ENCODE results near the gene IER3. TPM values are rescaled to one million over a fixed set of nuclear protein-coding genes. Genes with fewer than 3 reads are reported as not detected.

The IER3 gene
- total and polyA plus RNA-seq, 10 donors: 19.8 to 62.2 (median 36.0) TPM

DNA sequence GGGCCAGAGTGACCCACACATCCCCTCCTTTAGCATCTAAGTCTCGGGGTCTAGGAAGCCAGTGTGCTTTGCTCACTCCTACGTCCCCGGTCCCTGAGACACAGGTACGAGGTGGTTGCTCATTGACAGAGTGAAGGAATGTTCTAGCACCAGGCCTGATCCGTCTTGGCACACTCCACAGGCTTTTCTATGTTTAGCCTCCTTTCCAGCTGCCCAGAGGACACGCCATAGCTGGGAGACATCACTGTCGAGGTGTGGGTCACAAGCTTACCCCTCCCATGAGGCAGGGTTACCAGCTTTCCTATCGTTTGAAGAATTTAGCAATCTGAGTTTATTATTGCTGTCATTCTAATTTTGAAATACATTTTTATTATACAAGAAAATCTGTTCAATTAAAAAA lies 30.4 kb upstream of the IER3 start:
- peaks cover 3 to 45% (median 16%) of the 10 kb centered on the region in 6 donors for H3K4me1 ChIP-seq
- intact Hi-C loops (cut with DNase I; ENCODE audit: low total_unique reads): no loop called here
- no peak overlapping the region for H3K4me3 ChIP-seq
- H3K9me3 ChIP-seq: no peaks in the 10 kb centered on the region
- WGBS, 5 donors: 81 to 92% (median 86%) methylated on average over 8 of the region's 8 CpGs
- H3K27ac ChIP-seq: no peak overlapping the region
- TF ChIP-seq POLR2A (IDR thresholded peaks at IDR 0.05) (no peak), POLR2AphosphoS5 (IDR thresholded peaks at IDR 0.05) (no peak)
- TF ChIP-seq, protein P1, sequence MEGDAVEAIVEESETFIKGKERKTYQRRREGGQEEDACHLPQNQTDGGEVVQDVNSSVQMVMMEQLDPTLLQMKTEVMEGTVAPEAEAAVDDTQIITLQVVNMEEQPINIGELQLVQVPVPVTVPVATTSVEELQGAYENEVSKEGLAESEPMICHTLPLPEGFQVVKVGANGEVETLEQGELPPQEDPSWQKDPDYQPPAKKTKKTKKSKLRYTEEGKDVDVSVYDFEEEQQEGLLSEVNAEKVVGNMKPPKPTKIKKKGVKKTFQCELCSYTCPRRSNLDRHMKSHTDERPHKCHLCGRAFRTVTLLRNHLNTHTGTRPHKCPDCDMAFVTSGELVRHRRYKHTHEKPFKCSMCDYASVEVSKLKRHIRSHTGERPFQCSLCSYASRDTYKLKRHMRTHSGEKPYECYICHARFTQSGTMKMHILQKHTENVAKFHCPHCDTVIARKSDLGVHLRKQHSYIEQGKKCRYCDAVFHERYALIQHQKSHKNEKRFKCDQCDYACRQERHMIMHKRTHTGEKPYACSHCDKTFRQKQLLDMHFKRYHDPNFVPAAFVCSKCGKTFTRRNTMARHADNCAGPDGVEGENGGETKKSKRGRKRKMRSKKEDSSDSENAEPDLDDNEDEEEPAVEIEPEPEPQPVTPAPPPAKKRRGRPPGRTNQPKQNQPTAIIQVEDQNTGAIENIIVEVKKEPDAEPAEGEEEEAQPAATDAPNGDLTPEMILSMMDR (IDR thresholded peaks at IDR 0.05 in 8 of 11, conservative IDR thresholded peaks at IDR 0.05 in 3 of 11): no peak
- no peak for DNase-seq
- H3K36me3 ChIP-seq: no peaks in the 10 kb centered on the region
- H3K27me3 ChIP-seq (replicated peaks in 1 of 7): no peaks in the 10 kb centered on the region

DNA sequence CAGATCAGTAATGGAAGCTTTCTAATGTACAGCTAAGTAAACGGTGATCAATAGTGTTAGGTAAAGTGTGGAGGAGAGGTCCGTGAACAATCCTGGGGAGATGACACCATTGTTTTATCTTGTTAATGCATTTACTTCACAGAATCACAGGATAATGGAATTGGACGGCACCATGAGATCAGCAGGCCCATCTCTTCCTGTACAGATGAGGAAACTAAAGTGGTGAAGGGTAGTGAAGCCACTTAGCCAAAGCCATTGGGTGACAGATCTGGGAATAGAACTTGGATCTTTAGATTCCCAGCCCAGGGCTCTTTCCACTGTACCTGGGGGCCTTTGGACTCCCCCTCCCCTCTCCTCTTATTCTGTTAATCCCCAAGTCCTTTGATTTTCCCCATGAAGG lies 26.2 kb upstream of the IER3 start:
- no peak overlapping the region for H3K27ac ChIP-seq
- WGBS, 5 donors: 72 to 95% (median 84%) methylated on average over 3 of the region's 3 CpGs
- H3K9me3 ChIP-seq: no peaks in the 10 kb centered on the region
- no peaks in the 10 kb centered on the region for H3K36me3 ChIP-seq
- H3K27me3 ChIP-seq (replicated peaks in 1 of 7): no peaks in the 10 kb centered on the region
- intact Hi-C loops (cut with DNase I; ENCODE audit: low total_unique reads): no loop called here
- TF ChIP-seq POLR2A (IDR thresholded peaks at IDR 0.05) (no peak), POLR2AphosphoS5 (IDR thresholded peaks at IDR 0.05) (no peak)
- TF ChIP-seq, protein P1 (IDR thresholded peaks at IDR 0.05 in 8 of 11, conservative IDR thresholded peaks at IDR 0.05 in 3 of 11): no peak
- DNase-seq: no peak
- no peak overlapping the region for H3K4me3 ChIP-seq
- H3K4me1 ChIP-seq: peaks cover 12 to 43% (median 22%) of the 10 kb centered on the region in 6 donors

DNA sequence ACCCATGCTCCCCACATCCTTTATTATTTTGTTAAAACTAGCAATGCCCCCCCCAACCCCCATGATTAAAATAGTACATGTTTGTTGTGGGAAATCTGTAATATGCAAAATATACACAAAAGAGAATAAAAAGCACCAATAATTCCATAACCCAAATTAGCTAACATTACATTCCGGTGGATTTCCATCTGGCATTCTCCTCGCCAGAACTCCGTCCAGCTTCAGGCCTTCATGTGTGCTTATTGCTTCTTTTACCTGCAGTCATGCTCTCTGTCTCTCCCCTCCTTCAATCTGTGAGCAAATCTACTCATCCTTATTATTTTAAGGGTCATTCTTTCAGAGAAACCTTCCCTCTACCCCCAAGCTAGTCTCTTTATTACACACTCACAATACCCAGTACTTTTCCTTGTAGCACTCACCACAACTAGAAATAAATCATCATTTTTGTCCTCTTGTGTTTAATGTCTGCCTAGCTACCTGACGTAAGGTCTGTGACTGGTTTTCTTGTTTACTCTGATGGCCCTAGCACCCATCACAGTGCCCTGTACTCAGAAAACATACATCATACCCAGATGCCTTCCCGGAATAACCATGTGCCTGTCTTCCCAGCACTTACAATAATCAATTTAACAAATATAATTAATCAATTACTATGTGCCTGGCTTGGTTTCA lies 25.6 kb upstream of the IER3 start:
- Histone ChIP-seq H3K4me3 (no peak overlapping the region), H3K36me3 (no peaks in the 10 kb centered on the region), H3K9me3 (no peaks in the 10 kb centered on the region), H3K27ac (peak overlapping the region in 6 of 8 donors; percentile 45 to 62 (median 60)), H3K27me3 (replicated peaks in 1 of 7) (no peaks in the 10 kb centered on the region), H3K4me1 (peaks cover 12 to 43% (median 22%) of the 10 kb centered on the region in 6 donors)
- WGBS, 5 donors: 80 to 92% (median 88%) methylated on average over 5 of the region's 5 CpGs
- intact Hi-C loops (cut with DNase I; ENCODE audit: low total_unique reads): no loop called here
- DNase-seq: no peak
- no peak for TF ChIP-seq POLR2A (IDR thresholded peaks at IDR 0.05)
- TF ChIP-seq POLR2AphosphoS5 (IDR thresholded peaks at IDR 0.05): no peak
- TF ChIP-seq, protein P1 (IDR thresholded peaks at IDR 0.05 in 8 of 11, conservative IDR thresholded peaks at IDR 0.05 in 3 of 11): no peak

DNA sequence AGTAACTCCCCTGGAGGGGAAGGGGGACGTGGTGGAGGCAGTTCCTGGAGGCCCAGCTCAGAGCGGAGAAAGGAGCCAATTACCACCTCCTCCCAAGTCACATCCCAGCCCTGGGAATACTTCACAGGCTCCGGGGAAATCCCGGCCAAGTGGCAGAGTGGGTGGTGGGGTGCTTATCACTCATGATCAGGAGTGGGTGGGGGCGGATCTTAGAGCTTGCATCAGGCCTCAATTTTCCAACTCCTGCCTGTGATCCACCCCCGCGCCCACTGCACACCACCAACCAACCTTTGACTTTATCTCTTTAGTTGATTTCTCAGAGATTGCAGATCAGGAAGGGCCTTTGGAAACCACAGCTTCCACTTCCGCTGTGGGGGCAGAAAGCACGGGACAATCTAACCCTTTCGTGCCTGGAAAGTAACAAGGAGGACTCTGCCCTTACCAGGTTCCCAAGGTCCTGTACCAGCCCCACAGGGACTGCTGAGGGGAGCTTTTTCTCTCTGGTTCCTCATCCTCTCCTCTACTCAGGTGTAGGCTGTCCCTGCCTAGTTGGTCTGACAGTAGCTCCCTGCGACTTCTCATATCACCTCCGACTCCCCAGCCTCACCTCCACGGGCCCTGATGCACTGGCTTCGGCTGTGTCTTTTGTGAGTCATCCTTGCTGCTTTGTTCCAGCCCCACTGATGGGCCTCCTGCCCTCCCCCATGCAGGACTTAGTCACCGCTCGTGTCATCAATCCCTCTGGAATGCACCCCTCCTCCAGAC lies 24.9 kb upstream of the IER3 start:
- peak in 1 of 3 donors; percentile 43 for TF ChIP-seq POLR2AphosphoS5 (IDR thresholded peaks at IDR 0.05)
- TF ChIP-seq POLR2A (IDR thresholded peaks at IDR 0.05): no peak
- TF ChIP-seq, protein P1 (IDR thresholded peaks at IDR 0.05 in 8 of 11, conservative IDR thresholded peaks at IDR 0.05 in 3 of 11): no peak
- peak overlapping the region in 1 of 8 donors; percentile 1 for H3K4me3 ChIP-seq
- H3K4me1 ChIP-seq: peaks cover 12 to 44% (median 24%) of the 10 kb centered on the region in 6 donors
- H3K27ac ChIP-seq: peak overlapping the region; percentile 27 to 62 (median 56)
- H3K36me3 ChIP-seq: no peaks in the 10 kb centered on the region
- H3K27me3 ChIP-seq (replicated peaks in 1 of 7): no peaks in the 10 kb centered on the region
- no peak for DNase-seq
- WGBS, 5 donors: 12 to 29% (median 21%) methylated on average over 15 to 16 of the region's 16 CpGs
- intact Hi-C loops (cut with DNase I; ENCODE audit: low total_unique reads): no loop called here
- no peaks in the 10 kb centered on the region for H3K9me3 ChIP-seq

Measured in spleen (tissue), 11 donors.